ENCODE results near the gene PRAMEF27.
"Not testable (repeated sequence)": the region's sequence is repeated elsewhere in the genome, so short reads cannot be mapped to it uniquely, and the experiment has no call there.

The PRAMEF27 gene

DNA sequence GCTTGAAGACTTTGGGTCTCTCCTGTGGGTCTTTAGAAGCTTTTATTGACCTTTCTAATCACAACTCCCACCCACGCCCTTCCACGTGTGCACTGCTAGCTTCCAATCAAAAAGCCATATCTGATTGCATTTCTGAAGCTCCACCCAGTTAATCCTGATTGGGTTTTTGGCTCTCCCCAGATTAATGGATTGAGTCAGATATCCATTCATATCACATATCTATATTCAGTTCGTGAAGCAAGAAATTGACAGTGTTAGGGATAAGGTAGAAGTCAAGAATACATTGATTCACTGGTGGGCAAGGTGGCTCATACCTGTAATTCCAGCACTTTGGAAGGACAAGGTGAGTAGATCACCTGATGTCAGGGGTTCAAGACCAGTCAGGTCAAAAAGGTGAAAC is at the start of gene PRAMEF27:
Gene PRAMEF27 (minus strand): TSS at position 101 of the 400 bp plus-strand sequence. CDS start 2,916 bp downstream, outside the sequence.
- not testable (repeated sequence) for DNase-seq (ENCODE audit: low read depth)

DNA sequence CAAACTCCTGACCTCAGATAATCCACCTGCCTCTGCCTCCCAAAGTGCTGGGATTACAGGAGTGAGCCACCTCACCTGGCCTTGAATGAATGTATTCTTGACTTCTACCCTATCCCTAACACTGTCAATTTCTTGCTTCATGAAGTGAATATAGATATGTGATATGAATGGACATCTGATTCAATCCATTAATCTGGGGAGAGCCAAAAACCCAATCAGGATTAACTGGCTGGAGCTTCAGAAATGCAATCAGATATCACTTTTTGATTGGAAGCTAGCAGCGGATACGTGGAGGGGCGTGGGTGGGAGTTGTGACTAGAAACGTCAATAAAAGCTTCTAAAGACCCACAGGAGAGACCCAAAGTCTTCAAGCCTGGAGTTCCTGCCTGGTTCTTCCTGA is 14.1 kb upstream of the PRAMEF27 start, which contains the start of gene PRAMEF25:
Gene PRAMEF25 (plus strand): TSS at position 301 of the 400 bp plus-strand sequence. CDS start 2,920 bp downstream, outside the sequence.
- DNase-seq (ENCODE audit: low read depth): not testable (repeated sequence)

DNA sequence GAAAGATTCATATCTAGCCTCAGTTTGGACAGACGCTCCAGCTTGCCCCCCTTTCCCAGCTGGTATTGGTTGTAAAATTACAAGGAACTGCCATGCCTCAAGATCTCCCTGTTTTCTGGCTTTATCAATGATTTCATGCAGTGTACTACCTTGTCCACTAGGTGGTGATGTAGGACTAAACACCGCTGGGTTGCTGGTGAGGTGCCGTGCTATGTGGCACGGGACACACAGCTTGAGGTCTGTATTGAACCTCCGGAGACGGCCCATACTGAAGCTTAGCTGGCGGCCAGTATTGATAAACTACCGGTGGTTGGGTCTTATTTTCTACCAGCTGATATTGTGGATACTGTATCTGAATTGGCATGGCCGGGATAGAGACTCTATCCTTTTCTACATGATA is 36.5 kb downstream of the PRAMEF27 start:
- not testable (repeated sequence) for DNase-seq (ENCODE audit: low read depth)

DNA sequence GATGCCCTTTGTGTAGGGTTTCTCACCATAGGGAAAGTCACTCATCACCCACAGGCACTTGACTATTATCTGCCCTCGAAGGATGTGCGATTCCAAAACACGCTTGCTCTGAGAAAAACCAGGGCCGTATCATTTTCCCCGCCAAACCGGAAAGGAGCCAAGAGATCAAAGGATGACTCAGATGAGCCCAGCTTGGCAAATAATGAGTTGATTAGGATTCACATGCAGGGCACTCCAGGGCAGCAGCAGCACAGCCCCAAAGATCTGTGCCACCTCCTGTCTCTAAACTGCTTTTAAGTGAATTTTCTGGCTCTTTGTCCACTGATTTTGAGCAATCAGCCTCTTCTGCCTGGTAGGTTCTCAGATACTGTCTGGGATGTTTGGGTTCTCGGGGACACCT is 44.4 kb downstream of the PRAMEF27 start:
- DNase-seq (ENCODE audit: low read depth): not testable (repeated sequence)

DNA sequence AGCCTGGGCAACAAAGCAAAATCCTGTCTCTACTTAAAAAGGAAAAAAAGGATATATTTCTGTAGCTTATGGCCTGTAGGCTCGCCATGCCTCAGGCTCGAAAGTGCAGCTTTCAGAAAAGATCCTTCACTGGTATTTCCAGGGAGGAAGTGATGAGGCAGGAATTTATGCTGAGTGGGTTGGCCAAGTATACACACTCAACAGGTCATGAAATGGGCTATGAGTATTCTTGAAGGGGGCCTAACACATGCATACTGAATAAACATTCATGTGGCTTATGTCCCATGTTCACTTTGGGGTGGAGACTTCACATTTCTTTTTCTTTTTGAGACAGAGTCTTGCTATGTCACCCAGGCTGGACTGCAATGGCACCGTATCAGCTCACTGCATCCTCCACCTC is 47.0 kb downstream of the PRAMEF27 start:
- DNase-seq (ENCODE audit: low read depth): not testable (repeated sequence)

DNA sequence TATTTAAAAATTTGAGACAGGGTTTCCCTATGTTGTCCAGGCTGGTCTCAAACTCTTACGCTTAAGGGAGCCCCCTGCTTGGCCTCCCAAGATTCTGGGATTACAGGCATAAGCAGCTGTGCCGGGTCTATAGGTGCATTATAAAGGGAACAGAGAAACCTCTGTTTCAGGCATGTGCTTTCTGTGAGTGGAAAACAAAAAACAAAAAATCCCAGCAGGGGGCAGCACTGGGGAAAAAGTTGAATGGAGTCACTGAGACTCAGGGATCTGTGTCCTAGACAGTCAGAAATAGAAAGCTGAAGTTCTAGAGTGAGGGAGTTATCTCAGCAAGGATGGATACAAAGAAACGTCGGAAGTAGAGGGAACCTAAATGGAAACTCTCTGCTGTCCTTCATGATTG is 50.6 kb downstream of the PRAMEF27 start:
- not testable (repeated sequence) for DNase-seq (ENCODE audit: low read depth)
